CD4-positive, alpha-beta T cell treated with Interleukin-2 at 100 ng/mL for 4 hours (primary cell): ENCODE results near the gene VPS35L.

Experiments used
- DNase-seq: peaks from one replicate; pipeline ENCODE4 v3.0.0-alpha.2; 2020; ENCODE audit warnings: low spot score

VPS35L gene

GRCh38 chr16:19595043-19595767 lies 39.7 kb downstream of the VPS35L start:
- no peak for DNase-seq

- no peak for DNase-seq
These were observed 43.5 kb downstream of the VPS35L start for GRCh38 chr16:19598805-19599510.

GRCh38 chr16:19599968-19600716 lies 44.6 kb downstream of the VPS35L start:
- DNase-seq, result no peak

GRCh38 chr16:19601083-19601976 lies 45.8 kb downstream of the VPS35L start:
- DNase-seq, result peak; percentile 42

GRCh38 chr16:19604911-19605310 lies 49.4 kb downstream of the VPS35L start:
- no peak for DNase-seq

- DNase-seq, result no peak
These were observed 50.2 kb downstream of the VPS35L start for GRCh38 chr16:19605701-19606100.

GRCh38 chr16:19607616-19608280 lies 52.2 kb downstream of the VPS35L start:
- DNase-seq, result no peak

GRCh38 chr16:19609359-19609758 lies 53.9 kb downstream of the VPS35L start:
- no peak for DNase-seq

- no peak for DNase-seq
These were observed 54.7 kb downstream of the VPS35L start for GRCh38 chr16:19610200-19610599.

GRCh38 chr16:19613834-19614233 lies 58.3 kb downstream of the VPS35L start:
- no peak for DNase-seq

GRCh38 chr16:19616241-19616640 lies 60.7 kb downstream of the VPS35L start:
- DNase-seq, result no peak

GRCh38 chr16:19618876-19619275 lies 63.4 kb downstream of the VPS35L start:
- DNase-seq, result no peak

- DNase-seq, result no peak
These were observed 65.9 kb downstream of the VPS35L start for GRCh38 chr16:19621445-19621844.

- DNase-seq, result no peak
These were observed 69.5 kb downstream of the VPS35L start for GRCh38 chr16:19625039-19625438.

GRCh38 chr16:19636436-19637267 lies 81.1 kb downstream of the VPS35L start:
- DNase-seq, result no peak

GRCh38 chr16:19639986-19640421 lies 84.5 kb downstream of the VPS35L start:
- DNase-seq, result peak; percentile 35

GRCh38 chr16:19642501-19642900 lies 87.0 kb downstream of the VPS35L start:
- no peak for DNase-seq

- no peak for DNase-seq
These were observed 89.4 kb downstream of the VPS35L start for GRCh38 chr16:19644877-19645276.

GRCh38 chr16:19645557-19645981 lies 90.1 kb downstream of the VPS35L start:
- DNase-seq, result no peak

- no peak for DNase-seq
These were observed 94.5 kb downstream of the VPS35L start for GRCh38 chr16:19649980-19650379.
